ENCODE results near the gene DIDO1.
A peak's percentile ranks its signal among the peaks of the same experiment; 100 is the strongest.

The DIDO1 gene

GRCh38 chr20:62926229-62927127 lies at the start of gene DIDO1:
Gene DIDO1 (minus strand): TSS chr20:62926505.
- peak; percentile 59 for DNase-seq (ENCODE audit: low read depth)

GRCh38 chr20:62975251-62975760 lies 49.0 kb upstream of the DIDO1 start:
- DNase-seq (ENCODE audit: low read depth) = no peak

- DNase-seq (ENCODE audit: low read depth) = no peak
Measured at GRCh38 chr20:62972845-62973745, 46.8 kb upstream of the DIDO1 start.

- peak; percentile 31 for DNase-seq (ENCODE audit: low read depth)
Measured at GRCh38 chr20:62971950-62972844, 45.9 kb upstream of the DIDO1 start.

GRCh38 chr20:62971211-62971949 lies 45.1 kb upstream of the DIDO1 start:
- DNase-seq (ENCODE audit: low read depth) = no peak

GRCh38 chr20:62970307-62971210 lies 44.3 kb upstream of the DIDO1 start:
- DNase-seq (ENCODE audit: low read depth) = no peak

GRCh38 chr20:62969939-62970306 lies 43.6 kb upstream of the DIDO1 start:
- no peak for DNase-seq (ENCODE audit: low read depth)

- DNase-seq (ENCODE audit: low read depth) = no peak
Measured at GRCh38 chr20:62969179-62969760, 43.0 kb upstream of the DIDO1 start.

- no peak for DNase-seq (ENCODE audit: low read depth)
Measured at GRCh38 chr20:62968378-62969178, 42.3 kb upstream of the DIDO1 start.

GRCh38 chr20:62967628-62968351 lies 41.5 kb upstream of the DIDO1 start:
- DNase-seq (ENCODE audit: low read depth) = no peak

- DNase-seq (ENCODE audit: low read depth) = no peak
Measured at GRCh38 chr20:62967149-62967501, 40.8 kb upstream of the DIDO1 start.

- no peak for DNase-seq (ENCODE audit: low read depth)
Measured at GRCh38 chr20:62966212-62967148, 40.2 kb upstream of the DIDO1 start.

GRCh38 chr20:62965363-62965771 lies 39.1 kb upstream of the DIDO1 start:
- no peak for DNase-seq (ENCODE audit: low read depth)

GRCh38 chr20:62964700-62965099 lies 38.4 kb upstream of the DIDO1 start:
- DNase-seq (ENCODE audit: low read depth) = no peak

GRCh38 chr20:62963614-62964397 lies 37.5 kb upstream of the DIDO1 start:
- DNase-seq (ENCODE audit: low read depth) = no peak

Data from GM04504 (cell line).